GM12875 (cell line): ENCODE data around the gene POFUT2.

ENCODE experiments used
- H3K4me3 ChIP-seq: one replicate; pipeline ENCODE4 v1.5.1; 2011; ENCODE audit warnings: low read depth, low read length, control low read depth
- TF ChIP-seq, protein P1 (sequence below): IDR thresholded peaks from 2 replicates; pipeline ENCODE4 v1.5.1; 2011; ENCODE audit warnings: low read depth, mild to moderate bottlenecking, control low read depth, inconsistent platforms, low read length, moderate library complexity, borderline replicate concordance; ENCODE audit not compliant: insufficient read depth

The POFUT2 gene

GRCh38 chr21:45334134-45334533 is 46.4 kb upstream of the POFUT2 start:
- H3K4me3 ChIP-seq = no peak overlapping the region
- TF ChIP-seq, protein P1, sequence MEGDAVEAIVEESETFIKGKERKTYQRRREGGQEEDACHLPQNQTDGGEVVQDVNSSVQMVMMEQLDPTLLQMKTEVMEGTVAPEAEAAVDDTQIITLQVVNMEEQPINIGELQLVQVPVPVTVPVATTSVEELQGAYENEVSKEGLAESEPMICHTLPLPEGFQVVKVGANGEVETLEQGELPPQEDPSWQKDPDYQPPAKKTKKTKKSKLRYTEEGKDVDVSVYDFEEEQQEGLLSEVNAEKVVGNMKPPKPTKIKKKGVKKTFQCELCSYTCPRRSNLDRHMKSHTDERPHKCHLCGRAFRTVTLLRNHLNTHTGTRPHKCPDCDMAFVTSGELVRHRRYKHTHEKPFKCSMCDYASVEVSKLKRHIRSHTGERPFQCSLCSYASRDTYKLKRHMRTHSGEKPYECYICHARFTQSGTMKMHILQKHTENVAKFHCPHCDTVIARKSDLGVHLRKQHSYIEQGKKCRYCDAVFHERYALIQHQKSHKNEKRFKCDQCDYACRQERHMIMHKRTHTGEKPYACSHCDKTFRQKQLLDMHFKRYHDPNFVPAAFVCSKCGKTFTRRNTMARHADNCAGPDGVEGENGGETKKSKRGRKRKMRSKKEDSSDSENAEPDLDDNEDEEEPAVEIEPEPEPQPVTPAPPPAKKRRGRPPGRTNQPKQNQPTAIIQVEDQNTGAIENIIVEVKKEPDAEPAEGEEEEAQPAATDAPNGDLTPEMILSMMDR = no peak

DNA sequence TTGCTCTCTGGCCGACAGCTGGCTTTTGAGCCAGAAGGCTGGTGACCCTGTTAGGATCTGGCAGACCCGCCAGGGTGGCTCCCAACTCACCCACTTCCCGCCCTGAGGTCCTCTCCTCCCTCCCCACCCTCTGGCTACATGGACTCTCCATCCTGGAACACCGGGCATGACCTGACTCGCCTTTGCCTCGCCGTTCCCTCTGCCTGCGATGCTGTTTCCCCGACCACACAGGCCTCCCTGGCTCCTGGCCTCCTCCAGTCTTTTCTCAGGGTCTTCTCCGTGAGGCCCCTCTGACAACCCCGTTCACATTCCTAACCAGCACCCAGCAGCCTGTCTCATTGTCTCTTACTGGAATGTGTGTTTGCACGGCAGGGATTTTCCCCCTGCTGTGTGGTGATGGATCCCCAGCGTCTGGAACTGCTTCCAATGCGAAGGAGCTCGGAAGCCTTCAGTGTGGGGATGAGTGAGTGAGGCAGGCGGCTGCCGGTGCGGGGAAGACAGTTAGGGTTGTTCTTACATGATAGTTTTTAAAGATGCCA is 46.0 kb upstream of the POFUT2 start:
- TF ChIP-seq, protein P1 = no peak

DNA sequence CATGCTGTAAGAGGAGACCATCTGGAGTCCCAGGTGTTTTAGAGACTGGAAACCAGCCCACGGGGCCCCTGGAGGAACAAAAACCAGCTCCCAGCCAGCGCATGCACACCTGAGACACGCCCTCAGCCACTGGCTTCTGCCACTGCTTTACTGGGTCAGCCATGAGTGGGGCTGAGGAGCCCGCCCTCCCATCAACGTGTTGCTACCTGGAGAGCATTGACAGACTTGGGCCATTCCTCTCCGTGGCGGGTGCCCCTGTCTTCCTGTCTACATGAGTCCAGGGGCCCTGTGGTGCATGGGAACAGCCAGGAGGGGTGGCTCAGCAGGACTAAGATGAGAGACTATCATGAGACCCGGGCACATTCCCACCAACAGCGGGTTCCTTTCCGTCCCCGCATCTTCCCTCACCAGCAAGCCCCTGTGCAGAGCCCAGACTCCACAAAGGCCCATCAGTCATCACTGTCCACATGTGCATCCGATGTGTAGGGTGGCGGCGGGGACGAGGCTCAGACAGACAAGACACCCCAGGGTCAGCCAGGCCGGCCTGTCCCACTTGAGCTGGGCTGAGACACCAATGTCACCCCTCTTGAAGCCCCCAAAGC is 45.4 kb upstream of the POFUT2 start:
- no peak overlapping the region for H3K4me3 ChIP-seq
- TF ChIP-seq, protein P1 = no peak

More for the DNA sequence above, 46.0 kb upstream of the POFUT2 start:
- H3K4me3 ChIP-seq = no peak overlapping the region

GRCh38 chr21:45332415-45332814 is 44.7 kb upstream of the POFUT2 start:
- H3K4me3 ChIP-seq = no peak overlapping the region
- TF ChIP-seq, protein P1 = no peak

DNA sequence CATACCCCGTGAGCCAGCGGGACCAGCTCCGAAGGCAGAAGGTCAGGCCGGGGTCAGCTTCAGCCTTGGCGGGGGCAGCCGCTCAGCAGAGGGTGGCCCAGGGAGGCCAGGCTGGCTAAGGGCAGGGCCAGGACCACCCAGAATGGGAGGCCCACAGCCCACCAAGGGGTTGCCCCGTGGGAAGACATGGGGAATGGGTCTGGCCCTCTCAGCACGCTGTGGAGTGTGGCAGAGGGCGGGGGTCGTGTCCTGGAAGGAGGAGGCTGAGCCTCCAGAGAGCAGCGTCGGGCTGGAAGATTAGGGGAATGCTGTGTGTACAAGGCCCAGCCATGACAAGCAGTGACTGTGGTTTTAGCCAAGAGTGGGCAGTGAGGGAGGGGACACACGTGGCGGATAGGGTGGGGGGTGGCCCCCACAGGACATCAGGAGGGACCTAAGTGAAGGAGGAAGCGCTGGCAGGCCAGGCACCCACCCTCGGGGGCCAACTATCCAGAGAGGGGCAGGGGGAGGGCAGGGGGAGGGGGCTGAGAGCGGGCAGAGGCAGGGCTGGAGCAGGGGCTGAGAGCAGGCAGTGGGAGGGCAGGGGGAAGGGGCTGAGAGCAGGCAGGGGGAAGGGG is 43.9 kb upstream of the POFUT2 start:
- no peak overlapping the region for H3K4me3 ChIP-seq
- TF ChIP-seq, protein P1 = no peak

DNA sequence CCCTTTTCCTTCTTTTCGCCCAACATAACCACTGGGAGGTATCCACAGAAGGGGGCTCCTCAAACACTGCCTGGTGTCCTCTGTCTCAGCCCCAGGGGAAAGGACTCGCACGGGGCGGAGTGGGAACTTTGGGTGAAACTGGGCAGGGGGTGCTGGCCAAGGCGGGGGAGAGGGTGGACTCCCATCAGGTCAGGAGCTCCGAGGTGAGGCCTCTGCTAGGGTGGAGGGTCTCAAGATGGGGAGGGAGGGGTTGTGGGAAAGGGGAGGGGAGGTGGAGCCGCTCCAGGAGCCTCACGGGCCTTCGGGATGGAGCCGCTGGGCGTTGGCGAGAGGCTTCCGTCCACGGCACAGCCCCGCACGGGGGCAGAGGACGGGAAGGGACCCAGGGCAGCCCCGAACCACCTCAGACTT is 43.2 kb upstream of the POFUT2 start:
- no peak overlapping the region for H3K4me3 ChIP-seq
- TF ChIP-seq, protein P1 = no peak
